Measurements from ENCODE around the gene E2F4.

Gene E2F4

GRCh38 chr16:67190448-67191399 is 1.2 kb upstream of the E2F4 start:
- DNase-seq, result no peak

- no peak for DNase-seq
Measured at GRCh38 chr16:67191411-67191994, 452 bp upstream of the E2F4 start.

- no peak for DNase-seq
Measured at GRCh38 chr16:67192781-67193361, 916 bp downstream of the E2F4 start.

- no peak for DNase-seq
Measured at GRCh38 chr16:67193536-67193935, 1.6 kb downstream of the E2F4 start.

- DNase-seq, result no peak
Measured at GRCh38 chr16:67194260-67194659, 2.3 kb downstream of the E2F4 start.

GRCh38 chr16:67195676-67196075 is 3.7 kb downstream of the E2F4 start:
- no peak for DNase-seq

GRCh38 chr16:67196881-67197280 is 4.9 kb downstream of the E2F4 start:
- no peak for DNase-seq

- DNase-seq, result no peak
Measured at GRCh38 chr16:67197704-67198103, 5.7 kb downstream of the E2F4 start.

- DNase-seq, result peak in 47 of 58 donors; percentile 16 to 79 (median 46)
Measured at GRCh38 chr16:67198238-67198734, 6.3 kb downstream of the E2F4 start.

- no peak for DNase-seq
Measured at GRCh38 chr16:67199011-67199807, 7.3 kb downstream of the E2F4 start, which contains the start of gene ELMO3. Gene ELMO3 (plus strand): TSS chr16:67199131. CDS start chr16:67199327, 196 bp downstream.

GRCh38 chr16:67199808-67200198 is 7.8 kb downstream of the E2F4 start:
- no peak for DNase-seq

GRCh38 chr16:67200491-67200890 is 8.5 kb downstream of the E2F4 start:
- DNase-seq, result no peak

GRCh38 chr16:67201411-67202345 is 9.7 kb downstream of the E2F4 start:
- DNase-seq, result no peak

- no peak for DNase-seq
Measured at GRCh38 chr16:67202426-67202825, 10.5 kb downstream of the E2F4 start.

- no peak for DNase-seq
Measured at GRCh38 chr16:67202956-67203493, 11.1 kb downstream of the E2F4 start.

GRCh38 chr16:67204076-67204475 is 12.1 kb downstream of the E2F4 start:
- DNase-seq, result no peak

GRCh38 chr16:67206129-67206837 is 14.3 kb downstream of the E2F4 start:
- no peak for DNase-seq

GRCh38 chr16:67206838-67207248 is 14.9 kb downstream of the E2F4 start:
- DNase-seq, result no peak

Measured in anterior cingulate cortex (tissue), 58 donors.